ENCODE results near the gene RABAC1. TPM values are rescaled to one million over a fixed set of nuclear protein-coding genes. Genes with fewer than 3 reads are reported as not detected.
"Not testable (repeated sequence)": the region's sequence is repeated elsewhere in the genome, so short reads cannot be mapped to it uniquely, and the experiment has no call there.

RABAC1 gene
- total RNA-seq, 1 donor from 2014 or later: 93.4 TPM

DNA sequence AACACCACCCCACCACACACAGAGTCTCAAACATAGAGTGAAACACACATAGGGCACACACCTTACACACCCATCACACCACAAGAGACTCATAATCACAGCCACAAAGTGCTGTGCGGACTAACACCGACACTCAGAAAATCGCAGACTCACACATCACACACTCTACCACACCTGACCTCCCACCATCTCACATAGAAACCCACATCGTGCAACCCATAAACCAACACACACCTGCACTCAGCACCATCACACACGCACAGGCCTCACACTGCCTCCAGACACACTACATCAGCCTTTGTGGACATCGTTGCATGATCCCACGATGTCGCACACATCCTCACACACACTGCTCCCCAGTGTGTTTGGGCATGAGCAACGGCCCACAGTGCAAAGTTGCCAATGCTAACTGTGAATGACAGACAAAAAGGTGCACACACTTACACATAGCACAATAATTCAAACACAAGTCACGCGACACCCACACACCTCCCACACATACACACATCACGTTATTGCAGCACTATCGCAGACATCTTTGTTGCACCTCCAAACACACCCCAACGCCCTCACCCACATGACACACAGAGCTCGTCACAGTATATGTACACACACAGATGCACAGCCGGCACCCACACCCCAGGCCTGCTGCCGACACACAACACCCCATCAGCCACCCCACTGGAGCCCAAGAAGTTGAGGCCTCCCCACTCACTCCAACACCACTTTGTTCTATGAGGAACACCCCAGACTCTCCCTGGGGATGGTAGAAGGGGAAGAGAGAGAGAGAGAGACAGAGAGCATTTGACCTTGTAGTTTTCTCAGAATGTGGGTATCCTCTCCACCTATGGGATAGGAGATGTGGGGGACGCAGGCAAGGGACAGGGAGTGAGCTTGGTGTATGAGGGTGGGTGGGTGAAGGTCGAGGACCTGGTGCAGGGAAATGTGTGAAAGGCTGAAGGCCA, 36.2 kb upstream of the RABAC1 start:
- Mint-ChIP-seq H3K36me3 (ENCODE audit: low read depth) (no peaks in the 10 kb centered on the region), H3K27ac (ENCODE audit: unreplicated experiment) (peak overlapping the region; percentile 4)

DNA sequence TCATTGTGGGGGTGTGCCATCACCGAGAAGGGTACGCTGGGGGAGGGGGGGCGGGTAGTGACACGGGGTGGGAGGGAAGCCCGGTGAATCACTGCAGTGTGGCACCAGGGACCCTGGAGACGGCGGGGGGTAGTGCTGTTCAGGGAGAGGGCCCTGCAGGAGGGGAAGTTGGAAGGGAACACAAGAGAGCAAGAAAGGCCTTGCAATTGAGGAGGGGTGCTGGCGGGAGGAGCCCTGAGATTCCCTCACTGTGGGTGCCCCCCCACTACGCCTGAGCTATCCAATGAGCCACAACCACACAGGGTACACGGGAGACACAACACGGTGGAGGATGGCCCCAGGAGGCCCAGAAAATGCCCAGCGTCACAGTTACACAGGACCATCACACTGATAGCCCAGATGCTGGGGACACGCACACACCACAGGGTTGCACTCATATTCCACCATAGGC, 35.4 kb upstream of the RABAC1 start:
- no peak overlapping the region for H3K27ac Mint-ChIP-seq (ENCODE audit: unreplicated experiment)
- H3K4me1 Mint-ChIP-seq: peaks cover 44% of the 10 kb centered on the region
- peak overlapping the region; percentile 31 for H3K4me3 Mint-ChIP-seq
- TF ChIP-seq, protein P1, sequence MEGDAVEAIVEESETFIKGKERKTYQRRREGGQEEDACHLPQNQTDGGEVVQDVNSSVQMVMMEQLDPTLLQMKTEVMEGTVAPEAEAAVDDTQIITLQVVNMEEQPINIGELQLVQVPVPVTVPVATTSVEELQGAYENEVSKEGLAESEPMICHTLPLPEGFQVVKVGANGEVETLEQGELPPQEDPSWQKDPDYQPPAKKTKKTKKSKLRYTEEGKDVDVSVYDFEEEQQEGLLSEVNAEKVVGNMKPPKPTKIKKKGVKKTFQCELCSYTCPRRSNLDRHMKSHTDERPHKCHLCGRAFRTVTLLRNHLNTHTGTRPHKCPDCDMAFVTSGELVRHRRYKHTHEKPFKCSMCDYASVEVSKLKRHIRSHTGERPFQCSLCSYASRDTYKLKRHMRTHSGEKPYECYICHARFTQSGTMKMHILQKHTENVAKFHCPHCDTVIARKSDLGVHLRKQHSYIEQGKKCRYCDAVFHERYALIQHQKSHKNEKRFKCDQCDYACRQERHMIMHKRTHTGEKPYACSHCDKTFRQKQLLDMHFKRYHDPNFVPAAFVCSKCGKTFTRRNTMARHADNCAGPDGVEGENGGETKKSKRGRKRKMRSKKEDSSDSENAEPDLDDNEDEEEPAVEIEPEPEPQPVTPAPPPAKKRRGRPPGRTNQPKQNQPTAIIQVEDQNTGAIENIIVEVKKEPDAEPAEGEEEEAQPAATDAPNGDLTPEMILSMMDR (conservative IDR thresholded peaks at IDR 0.05): no peak
- no peaks in the 10 kb centered on the region for H3K36me3 Mint-ChIP-seq (ENCODE audit: low read depth)
- no peak for DNase-seq (ENCODE audit: low read depth, low spot score)
- no peaks in the 10 kb centered on the region for H3K9me3 Mint-ChIP-seq
- H3K27me3 Mint-ChIP-seq (ENCODE audit: low read depth): peaks cover 59% of the 10 kb centered on the region

More for the DNA sequence above, 36.2 kb upstream of the RABAC1 start:
- Mint-ChIP-seq H3K27me3 (ENCODE audit: low read depth) (peaks cover 66% of the 10 kb centered on the region), H3K9me3 (no peaks in the 10 kb centered on the region), H3K4me1 (peaks cover 45% of the 10 kb centered on the region), H3K4me3 (peak overlapping the region; percentile 31)
- TF ChIP-seq, protein P1 (conservative IDR thresholded peaks at IDR 0.05): no peak
- DNase-seq (ENCODE audit: low read depth, low spot score): no peak

GRCh38 chr19:41993612-41994483, 34.7 kb upstream of the RABAC1 start, which contains the start of gene ATP1A3:
Gene ATP1A3 (minus strand): TSS chr19:41994230. CDS start chr19:41994076, 154 bp downstream.
- H3K4me3 Mint-ChIP-seq: peak within 1 kb of the TSS; percentile 82
- H3K9me3 Mint-ChIP-seq: no peaks in the 10 kb centered on the region
- DNase-seq (ENCODE audit: low read depth, low spot score): peak; percentile 51
- peaks cover 40% of the 10 kb centered on the region for H3K4me1 Mint-ChIP-seq
- no peak within 1 kb of the TSS for H3K27ac Mint-ChIP-seq (ENCODE audit: unreplicated experiment)
- peaks cover 54% of the 10 kb centered on the region for H3K27me3 Mint-ChIP-seq (ENCODE audit: low read depth)
- no peaks in the 10 kb centered on the region for H3K36me3 Mint-ChIP-seq (ENCODE audit: low read depth)
- TF ChIP-seq, protein P1 (conservative IDR thresholded peaks at IDR 0.05): no peak

GRCh38 chr19:41991925-41992569, 32.9 kb upstream of the RABAC1 start:
- not testable (repeated sequence) for DNase-seq (ENCODE audit: low read depth, low spot score); H3K27ac Mint-ChIP-seq (ENCODE audit: unreplicated experiment); H3K36me3 Mint-ChIP-seq (ENCODE audit: low read depth); H3K9me3 Mint-ChIP-seq
- Mint-ChIP-seq H3K27me3 (ENCODE audit: low read depth) (peaks cover 39% of the 10 kb centered on the region), H3K4me1 (peaks cover 31% of the 10 kb centered on the region), H3K4me3 (peak overlapping the region; percentile 23)

- no peak overlapping the region for H3K27ac Mint-ChIP-seq (ENCODE audit: unreplicated experiment)
- H3K4me3 Mint-ChIP-seq: no peak overlapping the region
- H3K9me3 Mint-ChIP-seq: no peaks in the 10 kb centered on the region
- TF ChIP-seq, protein P1 (conservative IDR thresholded peaks at IDR 0.05): no peak
- peaks cover 24% of the 10 kb centered on the region for H3K4me1 Mint-ChIP-seq
- DNase-seq (ENCODE audit: low read depth, low spot score): no peak
- H3K36me3 Mint-ChIP-seq (ENCODE audit: low read depth): no peaks in the 10 kb centered on the region
- peaks cover 29% of the 10 kb centered on the region for H3K27me3 Mint-ChIP-seq (ENCODE audit: low read depth)
Observed at GRCh38 chr19:41991025-41991424, 31.9 kb upstream of the RABAC1 start.
